HG02884 (cell line): ENCODE data around the gene ZNF91.
"Not testable (repeated sequence)": the region's sequence is repeated elsewhere in the genome, so short reads cannot be mapped to it uniquely, and the experiment has no call there.

Experiments
- ATAC-seq: cut with Tn5 transposase; IDR thresholded peaks from one replicate; pipeline ENCODE4 v1.9.1; 2021; ENCODE audit warnings: mild to moderate bottlenecking, moderate library complexity; ENCODE audit not compliant: unreplicated experiment

Gene ZNF91

DNA sequence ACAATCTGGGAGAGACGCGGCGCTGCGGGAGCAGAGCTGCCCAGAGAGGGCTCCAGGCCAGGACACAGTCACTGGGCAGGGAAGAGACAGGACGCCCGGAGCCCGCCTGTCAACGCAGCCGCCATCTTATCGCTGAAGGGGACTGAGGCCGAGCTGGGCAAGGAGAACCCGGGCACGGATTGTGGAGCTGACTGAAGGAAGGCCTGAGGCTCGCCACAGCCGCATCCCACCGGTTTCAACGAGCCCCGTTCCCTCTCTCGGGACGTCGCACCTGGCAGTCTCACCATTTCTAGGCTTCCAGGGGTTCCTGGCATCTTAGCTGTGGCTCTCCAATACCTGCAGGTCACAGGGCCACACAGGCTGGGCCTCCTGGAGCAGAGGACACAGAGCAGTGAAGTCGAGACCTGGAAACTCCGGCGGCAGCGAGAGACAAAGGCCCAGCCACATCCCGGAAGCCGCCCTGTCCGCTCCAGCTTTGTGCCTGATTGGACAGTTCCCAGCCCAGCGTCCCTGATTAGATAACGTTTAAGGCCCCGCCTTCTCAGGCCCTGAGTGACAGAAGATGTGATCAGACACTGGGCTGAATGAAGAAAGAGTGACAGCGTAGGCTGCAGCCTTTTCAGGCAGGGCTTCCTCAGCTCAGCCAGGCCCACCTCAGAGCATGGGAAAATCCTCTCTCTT, at the start of gene ZNF91:
ZNF91 (minus strand) TSS at position 431 of the 681 bp plus-strand sequence; CDS start at position 314, 117 bp downstream.
- ATAC-seq: peak; percentile 96

DNA sequence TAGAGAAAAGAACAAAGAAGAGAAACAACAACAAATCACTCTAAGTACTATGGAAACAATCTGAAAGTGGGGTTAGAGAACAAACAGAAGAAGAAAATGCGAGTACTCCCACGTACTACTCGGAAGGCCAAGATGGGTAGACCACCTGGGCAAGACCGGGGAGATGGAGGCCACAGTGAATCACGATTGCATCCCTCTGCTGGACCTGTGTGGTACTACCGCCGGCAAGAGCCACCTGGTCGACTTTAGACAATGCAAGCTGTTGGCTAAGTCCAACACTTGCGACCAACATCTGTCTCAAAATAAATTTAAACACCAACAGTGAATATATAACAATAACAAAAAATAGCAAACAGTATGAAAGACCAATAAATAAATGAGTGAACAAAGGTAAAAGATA, 45.5 kb upstream of the ZNF91 start:
- no peak for ATAC-seq

DNA sequence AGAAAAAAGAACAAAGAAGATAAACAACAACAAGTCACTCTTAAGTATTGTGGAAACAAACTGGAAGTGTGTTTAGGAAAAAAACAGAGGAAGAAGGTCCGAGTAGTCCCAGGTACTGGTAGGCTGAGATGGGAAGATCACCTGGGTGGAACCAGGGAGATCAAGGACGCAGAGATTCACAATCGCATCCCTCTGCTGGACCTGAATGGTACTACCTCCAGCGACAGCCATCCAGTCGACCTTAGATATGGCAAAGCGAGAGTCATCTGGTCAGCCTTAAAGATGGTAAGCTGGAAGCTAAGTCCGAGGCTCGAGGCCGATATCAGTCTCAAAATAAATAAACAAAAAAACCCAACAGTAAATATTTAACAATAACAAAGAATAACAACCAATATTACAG, 44.9 kb upstream of the ZNF91 start:
- no peak for ATAC-seq

DNA sequence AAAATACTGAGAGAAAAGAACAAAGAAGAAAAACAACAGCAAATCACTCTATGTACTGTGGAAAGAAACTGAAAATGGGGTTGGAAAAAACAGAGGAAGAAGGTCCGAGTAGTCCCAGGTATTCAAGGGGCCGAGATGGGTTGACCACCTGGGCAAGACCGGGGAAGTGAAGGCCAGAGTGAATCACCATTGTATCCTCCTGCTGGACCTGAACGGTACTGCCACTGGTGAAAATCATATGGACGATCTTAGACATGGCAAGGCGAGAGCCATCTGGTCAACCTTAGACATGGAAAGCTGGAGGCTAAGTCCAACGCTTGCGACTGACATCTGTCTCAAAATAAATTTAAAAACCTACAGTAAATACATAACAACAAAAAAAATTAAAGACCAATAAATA, 44.4 kb upstream of the ZNF91 start:
- ATAC-seq: no peak

DNA sequence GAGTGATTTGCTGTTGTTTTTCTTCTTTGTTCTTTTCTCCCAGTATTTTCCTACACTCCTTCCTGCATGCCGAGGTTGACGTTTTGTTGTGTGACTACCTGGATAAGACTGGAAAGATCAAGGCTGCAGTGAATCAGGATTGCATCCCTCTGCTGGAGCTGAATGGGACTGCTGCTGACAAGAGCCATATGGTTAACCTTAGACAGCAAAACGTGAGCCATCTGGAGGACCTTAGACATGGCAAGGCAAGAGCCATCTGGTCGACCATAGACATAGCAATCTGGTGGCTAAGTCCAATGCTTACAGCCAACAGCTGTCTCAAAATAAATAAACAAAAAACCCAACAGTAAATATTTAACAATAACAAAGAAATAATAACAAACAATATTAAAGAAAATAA, 42.6 kb upstream of the ZNF91 start:
- no peak for ATAC-seq

DNA sequence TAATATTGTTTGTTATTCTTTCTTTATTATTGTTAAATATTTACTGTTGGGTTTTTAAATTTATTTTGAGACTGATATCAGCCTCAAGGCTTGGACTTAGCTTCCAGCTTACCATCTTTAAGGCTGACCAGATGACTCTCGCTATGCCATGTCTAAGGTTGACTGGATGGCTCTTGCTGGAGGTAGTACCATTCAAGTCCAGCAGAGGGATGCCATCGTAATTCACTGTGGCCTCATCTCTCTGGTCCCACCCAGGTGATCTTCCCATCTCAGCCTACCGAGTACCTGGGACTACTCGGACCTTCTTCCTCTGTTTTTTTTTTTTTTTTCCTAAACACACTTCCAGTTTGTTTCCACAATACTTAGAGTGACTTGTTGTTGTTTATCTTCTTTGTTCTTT, 41.7 kb upstream of the ZNF91 start:
- ATAC-seq: no peak

DNA sequence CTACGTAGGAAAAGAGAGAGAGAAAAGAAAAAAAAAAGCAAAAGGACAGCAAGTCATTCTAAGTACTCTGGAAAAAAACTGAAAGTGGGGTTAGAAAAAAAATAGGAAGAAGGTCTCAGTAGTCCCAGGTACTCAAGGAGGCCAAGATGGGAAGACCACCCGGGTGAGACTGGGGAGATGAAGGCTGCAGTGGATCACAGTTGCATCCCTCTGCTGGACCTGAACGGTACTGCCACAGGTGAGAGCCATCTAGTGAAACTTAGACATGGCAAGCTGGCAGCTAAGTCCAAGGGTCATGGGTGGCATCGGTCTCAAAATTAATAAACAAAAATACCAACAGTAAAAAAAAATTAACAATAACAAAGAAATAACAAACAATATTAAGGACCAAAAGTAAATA, 41.0 kb upstream of the ZNF91 start:
- ATAC-seq: no peak

DNA sequence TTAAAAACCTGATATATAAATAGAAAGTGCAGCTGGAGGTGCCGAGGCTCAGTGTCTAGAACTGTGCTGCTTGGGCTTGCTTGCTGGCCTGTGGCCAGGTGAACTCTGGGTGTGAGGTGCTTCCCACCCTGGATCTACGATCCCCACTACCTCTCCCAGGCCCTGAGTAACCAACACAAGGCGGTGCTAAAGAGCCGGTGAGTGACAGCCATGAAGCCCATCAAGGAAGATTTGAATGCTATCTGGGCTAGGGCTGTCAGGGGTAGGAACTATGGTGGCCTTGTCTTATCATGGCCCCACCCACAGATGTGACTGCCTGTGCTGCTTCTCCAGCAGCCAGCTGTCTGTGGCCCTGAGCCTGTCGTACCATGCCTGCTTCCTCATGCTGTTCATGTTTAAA, 25.6 kb upstream of the ZNF91 start:
- ATAC-seq: no peak

DNA sequence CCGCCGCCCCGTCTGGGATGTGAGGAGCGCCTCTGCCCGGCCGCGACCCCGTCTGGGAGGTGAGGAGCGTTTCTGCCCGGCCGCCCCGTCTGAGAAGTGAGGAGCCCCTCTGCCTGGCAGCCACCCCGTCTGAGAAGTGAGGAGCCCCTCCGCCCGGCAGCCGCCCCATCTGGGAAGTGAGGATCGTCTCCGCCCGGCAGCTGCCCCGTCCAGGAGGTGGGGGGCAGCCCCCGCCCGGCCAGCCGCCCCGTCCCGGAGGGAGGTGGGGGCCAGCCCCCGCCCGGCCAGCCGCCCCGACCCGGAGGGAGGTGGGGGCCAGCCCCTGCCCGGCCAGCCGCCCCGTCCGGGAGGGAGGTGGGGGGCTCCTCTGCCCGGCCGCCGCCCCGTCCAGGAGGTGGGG, 24.0 kb upstream of the ZNF91 start:
- ATAC-seq: not testable (repeated sequence)

DNA sequence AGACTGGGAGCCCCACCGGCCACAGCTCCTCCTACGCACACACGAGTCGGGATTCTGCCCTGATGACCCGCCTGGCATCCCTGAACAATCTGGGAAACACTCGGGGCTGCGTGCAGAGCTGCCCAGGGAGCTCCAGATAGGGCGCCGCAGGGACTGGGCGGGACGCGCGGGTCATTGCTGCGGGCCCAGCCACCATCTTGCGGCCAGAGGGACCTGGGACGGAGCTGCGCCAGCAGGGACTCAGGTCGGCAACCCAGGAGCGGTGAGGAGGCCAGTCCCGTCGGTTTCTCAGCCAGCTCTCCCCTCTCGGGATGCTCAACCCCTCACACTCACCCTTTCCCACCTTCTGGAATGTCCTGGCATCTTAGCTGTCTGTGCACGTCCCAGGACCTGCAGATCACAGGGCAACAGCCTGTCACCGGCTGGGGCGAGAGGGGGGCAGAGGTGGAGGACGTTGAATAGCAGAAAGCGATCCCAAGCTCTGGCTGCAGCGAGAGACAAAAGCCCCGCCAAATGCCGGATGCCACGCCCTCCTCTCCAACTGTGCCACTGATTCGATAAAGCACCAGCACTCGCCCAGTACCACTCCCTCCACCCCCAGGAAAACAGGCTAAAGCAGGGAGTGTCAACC, 20.4 kb upstream of the ZNF91 start:
- no peak for ATAC-seq

DNA sequence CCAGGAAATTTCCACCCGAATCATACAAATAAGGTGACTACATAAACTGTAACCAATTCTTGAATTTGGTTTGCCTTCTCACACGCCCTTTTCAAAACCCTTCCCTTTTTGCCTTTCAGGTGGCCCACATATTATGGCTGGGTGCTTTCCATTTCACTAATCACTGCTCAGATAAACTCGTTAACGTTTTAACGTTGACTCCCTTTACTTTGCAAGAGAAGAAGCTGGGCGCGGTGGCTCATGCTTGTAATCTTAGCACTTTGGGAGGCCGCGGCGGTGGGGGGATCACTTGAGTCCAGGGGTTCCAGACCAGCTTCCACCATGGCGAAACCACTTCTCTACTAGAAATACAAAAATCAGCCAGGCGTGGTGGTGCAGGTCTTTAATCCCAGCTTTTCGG, 19.8 kb upstream of the ZNF91 start:
- no peak for ATAC-seq

DNA sequence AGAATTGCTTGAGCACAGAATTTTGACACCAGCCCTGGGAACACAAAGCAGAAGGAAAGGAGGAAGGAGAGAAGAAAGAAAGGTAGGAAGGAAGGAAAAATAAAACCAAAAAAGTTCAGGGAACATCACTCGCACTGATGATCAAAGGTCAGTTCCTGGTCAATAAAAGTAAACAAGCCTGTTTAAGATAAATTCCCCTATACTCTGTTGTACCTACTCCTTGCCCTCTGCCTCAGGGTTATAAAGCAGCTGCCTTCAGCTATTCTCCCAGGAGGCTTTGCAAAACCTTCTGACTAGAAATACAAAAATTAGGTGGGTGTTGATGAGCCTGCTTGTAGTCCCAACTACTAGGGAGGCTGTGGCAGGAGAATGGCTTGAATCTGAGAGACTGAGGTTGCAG, 14.9 kb upstream of the ZNF91 start:
- ATAC-seq: no peak

DNA sequence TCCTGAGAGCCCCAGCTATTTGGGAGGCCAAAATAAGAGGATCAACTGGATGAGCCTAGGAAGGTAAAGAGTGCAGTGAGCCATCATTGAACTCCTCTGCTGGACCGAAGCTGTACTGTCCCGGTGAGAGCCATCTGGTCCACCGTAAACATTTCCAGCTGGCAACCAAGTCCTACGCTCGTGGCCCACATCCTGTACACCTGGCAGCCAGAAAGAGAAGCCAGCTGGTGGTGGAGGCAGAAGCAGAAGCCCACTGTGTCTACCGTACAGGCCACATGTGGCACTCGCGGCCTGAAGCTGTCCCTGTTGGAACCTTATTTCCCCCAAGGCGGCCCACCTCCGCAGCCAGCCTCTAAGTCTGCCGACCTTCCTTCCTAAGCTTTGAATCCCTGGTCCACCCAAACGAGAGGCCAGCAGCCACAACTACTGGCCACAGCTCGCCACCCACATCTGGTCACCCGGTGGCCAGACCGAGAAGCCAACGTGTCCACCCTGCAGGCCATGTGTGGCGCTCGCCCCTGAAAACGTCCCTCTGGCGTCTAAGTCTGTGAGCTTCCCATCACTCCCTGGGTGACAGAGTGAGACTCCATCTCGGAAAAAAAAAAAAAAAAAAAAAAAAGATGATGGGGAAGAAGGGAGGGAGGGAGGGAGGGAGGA, 14.2 kb upstream of the ZNF91 start:
- ATAC-seq: no peak

DNA sequence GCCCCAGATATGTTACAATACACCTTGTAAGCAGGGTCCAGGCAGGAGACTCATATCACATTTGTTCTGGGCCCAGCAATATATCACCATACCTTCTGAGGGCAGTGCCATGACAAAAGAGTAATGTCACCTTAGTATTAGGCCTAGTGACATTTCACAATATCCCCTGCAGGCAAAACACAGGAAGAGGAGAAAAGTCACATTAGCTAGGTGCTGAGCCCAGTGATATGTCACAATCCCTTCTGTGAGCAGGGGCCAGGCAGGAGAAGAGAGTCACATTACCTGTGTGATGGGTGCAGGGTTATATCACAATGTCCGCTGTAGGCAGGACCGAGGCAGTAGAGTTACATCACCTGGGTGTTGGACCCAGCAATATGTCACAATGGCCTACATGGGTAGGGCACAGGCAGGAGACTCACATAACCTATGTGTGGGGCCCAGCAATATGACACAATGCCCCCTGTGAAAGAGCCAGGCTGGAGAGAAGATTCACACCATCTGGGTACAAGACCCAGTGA, 12.4 kb upstream of the ZNF91 start:
- no peak for ATAC-seq

DNA sequence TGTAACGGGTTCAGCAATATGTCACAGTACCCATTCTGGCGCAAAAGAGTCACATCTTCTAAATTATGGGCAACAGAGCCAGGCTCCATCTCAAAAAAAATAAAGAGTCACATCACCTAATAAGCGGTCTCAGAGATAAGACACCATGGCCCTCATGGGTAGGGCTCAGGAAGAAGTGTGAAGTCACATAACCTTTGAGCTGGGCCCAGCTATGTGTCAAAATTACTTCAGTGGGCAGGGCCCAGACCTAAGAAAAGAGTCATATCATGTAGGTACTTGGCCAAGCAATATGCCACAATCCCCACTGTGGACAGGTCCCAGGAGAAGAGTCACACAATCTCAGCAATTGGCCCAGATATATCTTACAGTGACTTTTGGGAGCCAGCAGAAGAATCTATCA, 11.4 kb upstream of the ZNF91 start:
- no peak for ATAC-seq

DNA sequence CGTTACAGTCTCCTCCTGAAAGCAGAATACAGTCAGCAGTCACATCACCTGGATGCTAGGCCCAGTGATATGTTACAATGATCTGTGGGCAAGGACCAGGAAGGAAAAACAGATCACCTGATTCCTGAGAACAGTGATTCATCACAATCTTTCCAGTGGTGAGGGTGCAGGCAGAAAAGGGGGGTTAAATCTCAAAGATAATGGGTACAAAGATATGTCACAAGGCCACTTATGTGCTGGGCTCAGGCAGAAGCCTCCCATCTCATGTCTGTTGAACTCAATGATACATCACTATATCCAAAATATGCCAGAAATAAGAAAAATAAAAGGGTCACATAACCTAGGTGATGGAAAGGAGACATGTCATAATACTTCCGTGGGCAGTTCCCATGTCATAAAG, 10.8 kb upstream of the ZNF91 start:
- ATAC-seq: no peak

DNA sequence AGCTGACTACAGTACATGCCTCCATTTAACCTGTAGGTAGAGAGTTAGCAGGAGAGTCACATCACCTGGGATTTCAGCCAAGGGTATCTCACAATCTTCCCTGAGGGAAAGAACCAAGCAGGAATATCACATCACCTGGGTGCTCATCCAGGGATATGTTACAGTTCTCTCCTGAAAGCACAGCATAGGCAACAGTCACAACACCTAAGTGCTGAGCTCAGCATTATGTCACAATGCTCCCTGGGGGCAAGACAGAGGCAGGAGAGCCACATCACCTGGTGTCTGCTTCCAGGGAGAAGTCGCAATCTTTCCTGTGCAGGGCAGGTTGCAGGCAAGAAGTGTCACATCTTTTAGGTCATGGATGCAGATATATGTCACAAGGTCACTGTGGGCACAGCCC, 9.4 kb upstream of the ZNF91 start:
- no peak for ATAC-seq

DNA sequence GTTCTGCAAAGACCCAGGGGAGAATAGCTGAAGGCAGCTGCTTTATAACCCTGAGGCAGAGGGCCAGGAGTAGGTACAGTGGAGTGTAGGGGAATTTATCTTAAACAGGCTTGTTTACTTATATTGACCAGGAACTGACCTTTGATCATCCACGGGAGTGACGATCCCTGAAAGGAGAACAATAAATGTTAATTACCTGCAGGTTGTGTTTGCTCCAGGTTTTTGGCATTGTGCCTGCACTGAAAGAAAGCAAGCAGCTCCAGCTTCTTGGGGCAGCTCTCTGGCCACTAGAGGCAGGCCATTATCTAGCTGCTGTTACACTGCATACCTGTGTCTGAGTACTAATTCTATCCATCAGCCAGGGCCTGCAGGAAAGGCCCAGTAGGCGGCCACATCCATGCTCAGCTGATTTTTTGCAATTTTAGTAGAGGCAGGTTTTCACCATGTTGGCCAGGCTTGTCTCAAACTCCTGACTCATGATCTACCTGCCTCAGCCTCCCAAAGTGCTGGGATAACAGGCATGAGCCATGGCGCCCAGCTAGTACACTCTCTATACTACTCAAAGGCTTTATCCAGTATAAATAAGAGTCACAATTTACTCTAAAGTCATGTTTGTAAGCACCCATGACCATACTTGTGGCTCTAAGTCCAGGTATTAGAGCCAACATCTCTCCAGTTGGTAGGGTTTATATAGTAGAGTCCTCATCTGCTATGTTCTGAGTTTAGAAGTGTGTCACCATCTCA, 8.5 kb upstream of the ZNF91 start:
- ATAC-seq: no peak

DNA sequence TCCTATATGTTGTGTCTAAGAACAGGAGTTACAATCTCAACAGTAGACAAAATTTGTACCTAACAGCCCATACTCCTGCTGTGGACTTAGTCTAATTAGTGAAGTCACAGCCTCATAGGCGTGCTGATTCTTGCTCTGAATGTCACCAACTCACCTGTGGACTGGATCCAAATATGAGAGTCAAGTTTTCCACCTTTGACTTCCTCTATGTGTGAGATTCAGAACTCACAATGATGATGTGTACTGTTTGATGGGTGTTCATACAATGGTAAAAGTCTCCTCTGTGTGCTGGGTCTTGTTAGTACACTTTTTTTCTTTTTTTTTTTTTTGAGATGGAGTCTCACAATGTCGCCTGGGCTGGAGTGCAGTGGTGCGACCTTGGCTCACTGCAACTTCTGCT, 7.8 kb upstream of the ZNF91 start:
- no peak for ATAC-seq

DNA sequence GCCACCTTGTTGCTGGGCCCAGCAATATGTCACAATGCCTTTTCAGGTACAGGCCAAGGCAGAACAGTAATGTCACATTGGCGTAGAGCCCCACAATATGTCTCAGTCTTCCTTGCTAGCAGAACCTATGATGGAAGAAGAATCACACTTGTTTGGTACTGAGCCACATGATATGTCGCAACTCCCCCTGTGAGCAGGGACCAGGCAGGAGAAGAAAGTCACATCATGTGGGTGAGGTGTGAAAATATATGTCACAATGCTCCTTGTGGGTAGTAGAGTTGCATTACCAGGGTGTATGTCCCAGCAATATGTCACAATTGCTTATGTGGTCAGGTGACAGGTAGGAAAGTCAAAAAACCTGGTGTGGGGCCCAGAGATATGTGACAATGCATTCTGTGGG, 7.1 kb upstream of the ZNF91 start:
- ATAC-seq: no peak

DNA sequence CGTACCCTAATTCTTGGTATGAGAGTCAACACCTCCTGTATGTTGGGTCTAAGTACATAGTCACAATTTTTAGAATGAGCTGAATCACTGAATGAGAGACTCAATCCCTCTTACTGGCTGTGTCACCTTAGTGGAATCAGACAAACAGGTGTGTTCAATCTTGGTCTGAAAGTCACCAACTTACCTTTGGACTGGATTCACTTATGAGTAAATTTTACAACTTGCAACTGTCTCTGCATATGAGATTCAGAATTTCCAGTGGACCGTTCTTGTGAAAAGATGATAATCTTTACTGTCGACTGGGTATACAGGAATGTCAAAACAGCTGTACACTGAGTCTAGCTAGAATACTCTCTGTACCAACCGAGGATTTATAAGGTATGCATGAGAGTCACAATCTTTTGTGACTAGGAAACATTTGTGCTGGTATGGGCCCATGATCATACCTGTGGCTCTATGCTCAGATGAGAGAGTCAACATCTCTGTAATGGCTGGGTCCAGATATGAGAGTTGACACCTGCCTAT, 5.9 kb upstream of the ZNF91 start:
- no peak for ATAC-seq
